ENCODE data around the gene ANKRD16.
"Not testable (repeated sequence)": the region's sequence is repeated elsewhere in the genome, so short reads cannot be mapped to it uniquely, and the experiment has no call there.

ANKRD16 gene

GRCh38 chr10:5844345-5845055, 45.2 kb downstream of the ANKRD16 start:
- no peaks in the 10 kb centered on the region for H3K27me3 ChIP-seq (replicated peaks; ENCODE audit: control insufficient read depth, insufficient read depth, low read length, poor library complexity, severe bottlenecking)
- DNase-seq = no peak
- H3K36me3 ChIP-seq (ENCODE audit: control insufficient read depth, insufficient read depth, low read length) = no peaks in the 10 kb centered on the region
- H3K27ac ChIP-seq (ENCODE audit: insufficient read depth, low read length, poor library complexity, severe bottlenecking) = no peak overlapping the region
- H3K9me3 ChIP-seq (ENCODE audit: control insufficient read depth, low read length) = no peaks in the 10 kb centered on the region
- H3K4me3 ChIP-seq (ENCODE audit: insufficient read depth, low read depth, low read length, poor library complexity, severe bottlenecking) = no peak overlapping the region
- H3K4me1 ChIP-seq (ENCODE audit: control insufficient read depth, insufficient read depth, low read length, poor library complexity, severe bottlenecking) = no peaks in the 10 kb centered on the region

GRCh38 chr10:5843686-5844344, 45.9 kb downstream of the ANKRD16 start:
- Histone ChIP-seq H3K27me3 (replicated peaks; ENCODE audit: control insufficient read depth, insufficient read depth, low read length, poor library complexity, severe bottlenecking) (no peaks in the 10 kb centered on the region), H3K9me3 (ENCODE audit: control insufficient read depth, low read length) (no peaks in the 10 kb centered on the region), H3K27ac (ENCODE audit: insufficient read depth, low read length, poor library complexity, severe bottlenecking) (no peak overlapping the region), H3K4me3 (ENCODE audit: insufficient read depth, low read depth, low read length, poor library complexity, severe bottlenecking) (no peak overlapping the region), H3K36me3 (ENCODE audit: control insufficient read depth, insufficient read depth, low read length) (no peaks in the 10 kb centered on the region), H3K4me1 (ENCODE audit: control insufficient read depth, insufficient read depth, low read length, poor library complexity, severe bottlenecking) (no peaks in the 10 kb centered on the region)
- DNase-seq = no peak

GRCh38 chr10:5841965-5842364, 47.7 kb downstream of the ANKRD16 start:
- Histone ChIP-seq H3K4me1 (ENCODE audit: control insufficient read depth, insufficient read depth, low read length, poor library complexity, severe bottlenecking) (no peaks in the 10 kb centered on the region), H3K4me3 (ENCODE audit: insufficient read depth, low read depth, low read length, poor library complexity, severe bottlenecking) (no peak overlapping the region), H3K36me3 (ENCODE audit: control insufficient read depth, insufficient read depth, low read length) (no peaks in the 10 kb centered on the region), H3K9me3 (ENCODE audit: control insufficient read depth, low read length) (no peaks in the 10 kb centered on the region), H3K27me3 (replicated peaks; ENCODE audit: control insufficient read depth, insufficient read depth, low read length, poor library complexity, severe bottlenecking) (no peaks in the 10 kb centered on the region), H3K27ac (ENCODE audit: insufficient read depth, low read length, poor library complexity, severe bottlenecking) (no peak overlapping the region)
- DNase-seq = no peak

DNA sequence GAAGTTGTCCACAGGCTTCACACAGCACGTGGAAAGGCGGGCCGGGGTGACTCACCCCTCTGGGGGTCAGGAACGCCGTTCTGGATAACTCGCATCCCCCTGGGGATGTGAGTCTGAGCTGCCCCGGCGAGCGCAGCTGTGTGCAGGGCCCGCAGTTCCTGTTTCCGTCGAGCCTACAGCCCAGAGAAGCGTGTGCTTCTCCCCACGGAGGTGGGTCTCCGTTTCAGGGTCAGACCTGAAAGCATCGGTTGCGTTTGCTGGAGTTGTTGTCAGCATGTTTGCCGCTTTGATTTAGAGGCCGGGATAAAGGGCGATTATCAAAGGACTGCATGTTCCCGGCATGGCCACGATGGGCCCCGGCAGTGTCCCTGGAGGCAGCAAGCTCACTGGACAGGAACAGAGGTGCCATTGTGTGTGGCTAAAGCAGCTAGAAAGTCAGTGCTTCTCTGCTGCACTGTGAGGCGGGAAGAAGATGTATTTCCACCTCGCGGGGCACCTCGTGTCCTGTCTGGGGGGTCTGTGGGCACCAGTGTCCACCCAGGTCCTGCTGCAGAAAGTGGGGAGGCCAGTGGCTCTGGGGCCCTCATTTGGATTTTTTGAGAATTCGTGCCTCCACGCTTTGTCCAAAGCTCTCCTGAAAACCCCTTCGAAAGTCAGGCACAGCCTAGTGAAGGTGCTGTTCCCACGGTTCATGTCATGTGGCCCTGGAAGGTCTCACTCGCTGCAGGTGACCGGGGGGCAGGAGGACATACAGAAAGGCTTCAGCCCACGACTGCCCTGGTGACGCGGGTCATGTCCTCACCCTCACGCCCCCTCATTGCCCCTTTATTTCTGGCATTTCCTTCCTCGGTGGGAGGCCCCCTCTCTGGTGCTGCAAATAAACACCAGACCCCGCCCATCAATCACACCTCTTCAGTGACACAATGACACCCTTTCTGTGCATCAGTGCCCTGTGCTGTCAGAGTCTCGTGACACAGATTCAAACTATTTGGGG, 49.1 kb downstream of the ANKRD16 start:
- no peak for DNase-seq
- H3K4me3 ChIP-seq (ENCODE audit: insufficient read depth, low read depth, low read length, poor library complexity, severe bottlenecking) = no peak overlapping the region
- no peaks in the 10 kb centered on the region for H3K9me3 ChIP-seq (ENCODE audit: control insufficient read depth, low read length)
- H3K36me3 ChIP-seq (ENCODE audit: control insufficient read depth, insufficient read depth, low read length) = no peaks in the 10 kb centered on the region
- no peaks in the 10 kb centered on the region for H3K4me1 ChIP-seq (ENCODE audit: control insufficient read depth, insufficient read depth, low read length, poor library complexity, severe bottlenecking)
- H3K27me3 ChIP-seq (replicated peaks; ENCODE audit: control insufficient read depth, insufficient read depth, low read length, poor library complexity, severe bottlenecking) = no peaks in the 10 kb centered on the region
- H3K27ac ChIP-seq (ENCODE audit: insufficient read depth, low read length, poor library complexity, severe bottlenecking) = no peak overlapping the region

- not testable (repeated sequence) for H3K4me3 ChIP-seq (ENCODE audit: insufficient read depth, low read depth, low read length, poor library complexity, severe bottlenecking); H3K36me3 ChIP-seq (ENCODE audit: control insufficient read depth, insufficient read depth, low read length); H3K27ac ChIP-seq (ENCODE audit: insufficient read depth, low read length, poor library complexity, severe bottlenecking); H3K27me3 ChIP-seq (replicated peaks; ENCODE audit: control insufficient read depth, insufficient read depth, low read length, poor library complexity, severe bottlenecking); DNase-seq; H3K9me3 ChIP-seq (ENCODE audit: control insufficient read depth, low read length); H3K4me1 ChIP-seq (ENCODE audit: control insufficient read depth, insufficient read depth, low read length, poor library complexity, severe bottlenecking)
These were observed 53.5 kb downstream of the ANKRD16 start for GRCh38 chr10:5836181-5836580.

GRCh38 chr10:5835446-5836095, 54.1 kb downstream of the ANKRD16 start:
- Histone ChIP-seq H3K36me3 (ENCODE audit: control insufficient read depth, insufficient read depth, low read length) (no peaks in the 10 kb centered on the region), H3K27ac (ENCODE audit: insufficient read depth, low read length, poor library complexity, severe bottlenecking) (no peak overlapping the region), H3K4me3 (ENCODE audit: insufficient read depth, low read depth, low read length, poor library complexity, severe bottlenecking) (no peak overlapping the region), H3K9me3 (ENCODE audit: control insufficient read depth, low read length) (no peaks in the 10 kb centered on the region), H3K27me3 (replicated peaks; ENCODE audit: control insufficient read depth, insufficient read depth, low read length, poor library complexity, severe bottlenecking) (no peaks in the 10 kb centered on the region), H3K4me1 (ENCODE audit: control insufficient read depth, insufficient read depth, low read length, poor library complexity, severe bottlenecking) (no peaks in the 10 kb centered on the region)
- DNase-seq = no peak

DNA sequence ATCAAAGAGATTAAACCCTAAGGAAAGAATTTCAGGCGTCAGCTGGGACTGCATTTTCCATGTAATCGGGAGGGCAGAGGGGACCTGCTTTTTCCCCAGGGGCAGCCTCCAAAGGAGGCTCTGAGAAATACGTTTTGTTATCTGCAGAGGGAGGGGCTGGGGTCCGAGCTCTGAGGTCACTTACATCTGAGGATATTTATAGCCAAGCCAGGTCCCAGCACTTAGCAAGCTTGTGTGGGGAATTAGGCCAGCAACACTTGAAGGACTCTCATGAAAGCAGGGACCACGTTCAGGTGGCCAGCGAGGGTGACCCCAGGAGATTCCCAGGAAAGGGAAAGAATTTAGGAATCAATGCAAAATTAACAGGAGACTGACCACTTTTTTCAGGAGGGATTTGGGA, 55.9 kb downstream of the ANKRD16 start:
- H3K9me3 ChIP-seq (ENCODE audit: control insufficient read depth, low read length) = no peaks in the 10 kb centered on the region

GRCh38 chr10:5832946-5833345, 56.7 kb downstream of the ANKRD16 start:
- Histone ChIP-seq H3K27me3 (replicated peaks; ENCODE audit: control insufficient read depth, insufficient read depth, low read length, poor library complexity, severe bottlenecking) (no peaks in the 10 kb centered on the region), H3K27ac (ENCODE audit: insufficient read depth, low read length, poor library complexity, severe bottlenecking) (no peak overlapping the region), H3K4me1 (ENCODE audit: control insufficient read depth, insufficient read depth, low read length, poor library complexity, severe bottlenecking) (no peaks in the 10 kb centered on the region), H3K4me3 (ENCODE audit: insufficient read depth, low read depth, low read length, poor library complexity, severe bottlenecking) (no peak overlapping the region), H3K9me3 (ENCODE audit: control insufficient read depth, low read length) (no peaks in the 10 kb centered on the region), H3K36me3 (ENCODE audit: control insufficient read depth, insufficient read depth, low read length) (no peaks in the 10 kb centered on the region)
- DNase-seq = no peak

More for the DNA sequence above, 55.9 kb downstream of the ANKRD16 start:
- DNase-seq = no peak
- H3K27me3 ChIP-seq (replicated peaks; ENCODE audit: control insufficient read depth, insufficient read depth, low read length, poor library complexity, severe bottlenecking) = no peaks in the 10 kb centered on the region
- no peaks in the 10 kb centered on the region for H3K4me1 ChIP-seq (ENCODE audit: control insufficient read depth, insufficient read depth, low read length, poor library complexity, severe bottlenecking)
- H3K36me3 ChIP-seq (ENCODE audit: control insufficient read depth, insufficient read depth, low read length) = no peaks in the 10 kb centered on the region
- H3K4me3 ChIP-seq (ENCODE audit: insufficient read depth, low read depth, low read length, poor library complexity, severe bottlenecking) = no peak overlapping the region
- H3K27ac ChIP-seq (ENCODE audit: insufficient read depth, low read length, poor library complexity, severe bottlenecking) = no peak overlapping the region

GRCh38 chr10:5831446-5831782, 58.3 kb downstream of the ANKRD16 start:
- Histone ChIP-seq H3K36me3 (ENCODE audit: control insufficient read depth, insufficient read depth, low read length) (no peaks in the 10 kb centered on the region), H3K4me1 (ENCODE audit: control insufficient read depth, insufficient read depth, low read length, poor library complexity, severe bottlenecking) (no peaks in the 10 kb centered on the region), H3K4me3 (ENCODE audit: insufficient read depth, low read depth, low read length, poor library complexity, severe bottlenecking) (no peak overlapping the region)

More at GRCh38 chr10:5831446-5831782, 58.3 kb downstream of the ANKRD16 start:
- Histone ChIP-seq H3K27ac (ENCODE audit: insufficient read depth, low read length, poor library complexity, severe bottlenecking) (no peak overlapping the region), H3K27me3 (replicated peaks; ENCODE audit: control insufficient read depth, insufficient read depth, low read length, poor library complexity, severe bottlenecking) (no peaks in the 10 kb centered on the region), H3K9me3 (ENCODE audit: control insufficient read depth, low read length) (no peaks in the 10 kb centered on the region)
- no peak for DNase-seq
